DND-41 (cell line): ENCODE data around the gene CXCR5.

Source experiments
- ATAC-seq: fragments of 200-7000 bp; cut with Tn5 transposase; 3 replicates; pipeline ENCODE4 v1.9.1; 2021; ENCODE audit warnings: low read depth; ENCODE audit not compliant: insufficient read depth
- DNase-seq: peaks from one replicate; pipeline ENCODE4 v3.0.0-alpha.2; 2020
- H2AFZ ChIP-seq: 2 replicates; pipeline ENCODE4 v1.6.0; 2012; ENCODE audit warnings: low read depth, low read length
- H3K27ac ChIP-seq: 2 replicates; pipeline ENCODE4 v1.5.1; 2012; ENCODE audit warnings: low read length, inconsistent platforms
- H3K27me3 ChIP-seq: fragments of 200-600 bp; sonication (generic); 2 replicates; pipeline ENCODE4 v1.6.0; 2012; ENCODE audit warnings: low read length, mild to moderate bottlenecking, inconsistent platforms; ENCODE audit not compliant: insufficient read depth, poor library complexity
- H3K36me3 ChIP-seq: 2 replicates; pipeline ENCODE4 v1.5.1; 2012; ENCODE audit warnings: low read length, inconsistent platforms; ENCODE audit not compliant: insufficient read depth
- H3K4me1 ChIP-seq: 2 replicates; pipeline ENCODE4 v1.5.1; 2012; ENCODE audit warnings: mild to moderate bottlenecking, low read length; ENCODE audit not compliant: insufficient read depth
- H3K4me2 ChIP-seq: 2 replicates; pipeline ENCODE4 v1.6.0; 2012; ENCODE audit warnings: mild to moderate bottlenecking, moderate library complexity, low read length, inconsistent platforms; ENCODE audit not compliant: insufficient read depth
- H3K4me3 ChIP-seq, 2 experiments: fragments of 200-600 bp in 1 of 2; shearing (Covaris generic) in 1 of 2; 2 replicates each; pipeline ENCODE4 v1.5.1; 2012 to 2016; ENCODE audit warnings: inconsistent platforms in 2 of 2, low read length in 2 of 2, mild to moderate bottlenecking in 2 of 2, low read depth in 1 of 2, moderate library complexity in 1 of 2
- H3K79me2 ChIP-seq: 2 replicates; pipeline ENCODE4 v1.6.0; 2012; ENCODE audit warnings: low read length, inconsistent platforms; ENCODE audit not compliant: insufficient read depth
- H3K9ac ChIP-seq: 2 replicates; pipeline ENCODE4 v1.6.0; 2012; ENCODE audit warnings: low read depth, mild to moderate bottlenecking, inconsistent platforms, low read length, moderate library complexity
- H3K9me3 ChIP-seq: 2 replicates; pipeline ENCODE4 v1.5.1; 2012; ENCODE audit warnings: low read length, moderate library complexity, mild to moderate bottlenecking, inconsistent platforms; ENCODE audit not compliant: insufficient read depth, severe bottlenecking
- H4K20me1 ChIP-seq: 2 replicates; pipeline ENCODE4 v1.6.0; 2012; ENCODE audit warnings: low read length; ENCODE audit not compliant: insufficient read depth
- CTCF ChIP-seq: IDR thresholded peaks from 2 replicates; pipeline ENCODE4 v1.5.1; 2012; ENCODE audit warnings: borderline replicate concordance, low read length, moderate library complexity, mild to moderate bottlenecking; ENCODE audit not compliant: poor library complexity, severe bottlenecking; ENCODE audit errors: extremely low read depth
- EZH2 ChIP-seq: IDR thresholded peaks from 3 replicates; pipeline ENCODE4 v1.6.1; 2012; ENCODE audit warnings: borderline replicate concordance, low read depth, mild to moderate bottlenecking, moderate library complexity, low read length, inconsistent platforms; ENCODE audit not compliant: severe bottlenecking

The CXCR5 gene

GRCh38 chr11:118914987-118915386 lies 31.3 kb downstream of the CXCR5 start:
- peaks cover 86% of the 10 kb centered on the region for H3K4me1 ChIP-seq
- peak overlapping the region; percentile 54; the same call in 1 of the 2 replicates for H3K4me2 ChIP-seq
- no peaks in the 10 kb centered on the region for H3K27me3 ChIP-seq
- H3K27ac ChIP-seq: peak overlapping the region; percentile 94
- 0 out of 2 replicates have a peak, but pooled peaks cover 5% of the 10 kb centered on the region for H4K20me1 ChIP-seq
- ATAC-seq: no peak
- TF ChIP-seq EZH2 (no peak), CTCF (no peak)
- peak overlapping the region; percentile 50 for H3K9ac ChIP-seq
- DNase-seq: no peak
- no peak overlapping the region; a peak in 1 of 4 replicates for H3K4me3 ChIP-seq
- no peak overlapping the region for H2AFZ ChIP-seq
- H3K79me2 ChIP-seq: peaks cover 69% of the 10 kb centered on the region
- no peaks in the 10 kb centered on the region for H3K9me3 ChIP-seq
- H3K36me3 ChIP-seq: no peaks in the 10 kb centered on the region; the same call in 1 of the 2 replicates

DNA sequence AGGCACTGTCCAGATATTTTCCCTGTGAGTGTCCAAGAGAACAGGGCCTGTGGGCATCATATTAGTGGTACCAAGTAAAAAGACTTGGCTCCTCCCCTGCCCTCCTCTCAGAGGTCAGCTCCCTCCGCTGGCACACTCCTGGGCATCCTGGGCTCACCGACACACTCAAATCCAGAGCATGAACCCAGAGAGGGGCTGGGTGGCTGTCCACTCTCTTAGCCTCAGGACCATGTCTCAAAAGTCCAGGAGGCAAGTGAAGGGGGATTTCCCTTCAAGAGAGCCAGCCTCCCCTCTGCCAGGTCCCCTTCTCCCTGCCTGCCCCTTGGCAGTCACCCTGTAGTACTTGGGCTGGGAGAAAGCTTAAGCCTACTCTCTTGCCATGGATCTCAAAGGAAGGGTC lies 31.7 kb downstream of the CXCR5 start:
- peaks cover 90% of the 10 kb centered on the region for H3K4me1 ChIP-seq

GRCh38 chr11:118915941-118916841 lies 32.5 kb downstream of the CXCR5 start:
- H3K36me3 ChIP-seq: no peaks in the 10 kb centered on the region; the same call in 1 of the 2 replicates
- H3K9me3 ChIP-seq: no peaks in the 10 kb centered on the region
- H3K4me3 ChIP-seq: no peak overlapping the region
- no peak for TF ChIP-seq CTCF
- no peak for TF ChIP-seq EZH2
- H3K27me3 ChIP-seq: no peaks in the 10 kb centered on the region
- H3K79me2 ChIP-seq: peaks cover 81% of the 10 kb centered on the region
- H4K20me1 ChIP-seq: 0 out of 2 replicates have a peak, but pooled peaks cover 7% of the 10 kb centered on the region
- ATAC-seq (no peak), DNase-seq (no peak)
- H3K4me2 ChIP-seq: peak overlapping the region; percentile 21; the same call in 1 of the 2 replicates
- H3K9ac ChIP-seq: peak overlapping the region; percentile 50
- peaks cover 98% of the 10 kb centered on the region for H3K4me1 ChIP-seq
- peak overlapping the region; percentile 94 for H3K27ac ChIP-seq
- H2AFZ ChIP-seq: no peak overlapping the region

More for the DNA sequence above, 31.7 kb downstream of the CXCR5 start:
- Histone ChIP-seq H3K9ac (peak overlapping the region; percentile 50), H3K27ac (peak overlapping the region; percentile 94), H3K27me3 (no peaks in the 10 kb centered on the region), H3K36me3 (no peaks in the 10 kb centered on the region; the same call in 1 of the 2 replicates), H4K20me1 (0 out of 2 replicates have a peak, but pooled peaks cover 5% of the 10 kb centered on the region), H3K9me3 (no peaks in the 10 kb centered on the region), H3K4me3 (peak overlapping the region in 1 of 2 experiments; percentile 13; a peak in 1 of 4 replicates), H3K79me2 (peaks cover 73% of the 10 kb centered on the region), H2AFZ (no peak overlapping the region), H3K4me2 (peak overlapping the region; percentile 54; the same call in 1 of the 2 replicates)
- DNase-seq (no peak), ATAC-seq (no peak)
- TF ChIP-seq CTCF (no peak), EZH2 (no peak)
